MCF 10A (cell line): ENCODE data around the gene RHOBTB1. TPM values are rescaled to one million over a fixed set of nuclear protein-coding genes. Genes with fewer than 3 reads are reported as not detected.
"Not testable (repeated sequence)": the region's sequence is repeated elsewhere in the genome, so short reads cannot be mapped to it uniquely, and the experiment has no call there.

ENCODE experiments used
- BruUV-seq: library from RNA; stranded (reverse); fragments of 400-500 nt; replicated peaks from 2 replicates; lab custom pipeline; 2021; lab: Mats Ljungman, UMichigan
- CTCF ChIA-PET: fragments of 300-600 bp; sonication (Branson Sonifier 250); formaldehyde crosslinking; extraction: SDS; loops from one replicate; lab custom pipeline; 2021; ENCODE audit warnings: antibody characterized with exemption, inconsistent platforms; lab: Yijun Ruan, JAX
- POLR2A ChIA-PET: fragments of 300-600, 350-650 bp; sonication (Branson Sonifier 250); formaldehyde crosslinking; extraction: SDS; loops from one replicate; lab custom pipeline; 2020; ENCODE audit warnings: antibody characterized with exemption, inconsistent platforms; lab: Yijun Ruan, JAX
- DNase-seq: peaks from one replicate; pipeline ENCODE4 v3.0.0-alpha.2; 2018; ENCODE audit not compliant: unreplicated experiment
- H3K27ac Mint-ChIP-seq: one replicate; pipeline ENCODE4 v1.8.0; 2022; ENCODE audit warnings: mild to moderate bottlenecking, low read depth, mixed read lengths; ENCODE audit not compliant: unreplicated experiment
- H3K27me3 Mint-ChIP-seq: one replicate; pipeline ENCODE4 v1.8.0; 2022; ENCODE audit warnings: mixed read lengths; ENCODE audit not compliant: insufficient read depth, unreplicated experiment
- H3K36me3 Mint-ChIP-seq: one replicate; pipeline ENCODE4 v1.8.0; 2022; ENCODE audit warnings: mild to moderate bottlenecking, moderate library complexity, mixed read lengths; ENCODE audit not compliant: insufficient read depth, unreplicated experiment
- H3K4me1 Mint-ChIP-seq: one replicate; pipeline ENCODE4 v1.8.0; 2022; ENCODE audit warnings: mixed read lengths; ENCODE audit not compliant: insufficient read depth, unreplicated experiment
- H3K4me3 Mint-ChIP-seq: one replicate; pipeline ENCODE4 v1.8.0; 2022; ENCODE audit warnings: mild to moderate bottlenecking, moderate library complexity, mixed read lengths; ENCODE audit not compliant: unreplicated experiment
- H3K9me3 Mint-ChIP-seq: one replicate; pipeline ENCODE4 v1.8.0; 2022; ENCODE audit warnings: mixed read lengths; ENCODE audit not compliant: unreplicated experiment
- intact Hi-C: fragments of 100-400 bp; cut with micrococcal nuclease; formaldehyde crosslinking; loops from 2 replicates; pipeline ENCODE4 v1.14.1; 2022
- total RNA-seq: library from RNA; stranded (reverse); gene quantifications from 2 replicates; pipeline ENCODE4 v1.2.3, GENCODE V29; 2022
- TF ChIP-seq, protein P1 (sequence below): fragments of 200-600 bp; IDR thresholded peaks from one replicate; pipeline ENCODE4 v1.8.0; 2022; ENCODE audit warnings: antibody characterized with exemption, mild to moderate bottlenecking; ENCODE audit not compliant: unreplicated experiment

Gene RHOBTB1
- total RNA-seq, 1 experiment from 2014 or later = 0.70 TPM

DNA sequence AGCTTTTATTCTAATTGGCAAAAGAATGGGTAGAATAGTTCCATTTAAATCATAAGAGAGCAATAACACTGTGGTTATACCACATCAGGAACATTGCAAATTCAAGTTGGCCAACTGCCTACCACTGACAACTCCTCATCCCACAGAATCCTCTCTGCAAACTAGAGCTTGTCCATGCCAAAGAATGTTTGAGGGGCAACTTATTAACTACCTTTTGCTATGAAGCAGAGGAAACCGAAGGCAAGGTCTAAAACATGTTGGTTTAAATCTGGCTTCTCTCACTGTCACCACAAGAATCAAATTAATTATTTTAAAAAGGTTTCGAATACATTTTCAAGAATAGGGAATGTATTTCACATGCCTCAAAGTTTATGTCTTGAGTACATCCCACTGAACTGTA, 36.0 kb downstream of the RHOBTB1 start:
- Mint-ChIP-seq H3K9me3 (no peaks in the 10 kb centered on the region), H3K4me3 (no peak overlapping the region), H3K27me3 (no peaks in the 10 kb centered on the region), H3K27ac (no peak overlapping the region), H3K4me1 (no peaks in the 10 kb centered on the region), H3K36me3 (no peaks in the 10 kb centered on the region)
- TF ChIP-seq, protein P1, sequence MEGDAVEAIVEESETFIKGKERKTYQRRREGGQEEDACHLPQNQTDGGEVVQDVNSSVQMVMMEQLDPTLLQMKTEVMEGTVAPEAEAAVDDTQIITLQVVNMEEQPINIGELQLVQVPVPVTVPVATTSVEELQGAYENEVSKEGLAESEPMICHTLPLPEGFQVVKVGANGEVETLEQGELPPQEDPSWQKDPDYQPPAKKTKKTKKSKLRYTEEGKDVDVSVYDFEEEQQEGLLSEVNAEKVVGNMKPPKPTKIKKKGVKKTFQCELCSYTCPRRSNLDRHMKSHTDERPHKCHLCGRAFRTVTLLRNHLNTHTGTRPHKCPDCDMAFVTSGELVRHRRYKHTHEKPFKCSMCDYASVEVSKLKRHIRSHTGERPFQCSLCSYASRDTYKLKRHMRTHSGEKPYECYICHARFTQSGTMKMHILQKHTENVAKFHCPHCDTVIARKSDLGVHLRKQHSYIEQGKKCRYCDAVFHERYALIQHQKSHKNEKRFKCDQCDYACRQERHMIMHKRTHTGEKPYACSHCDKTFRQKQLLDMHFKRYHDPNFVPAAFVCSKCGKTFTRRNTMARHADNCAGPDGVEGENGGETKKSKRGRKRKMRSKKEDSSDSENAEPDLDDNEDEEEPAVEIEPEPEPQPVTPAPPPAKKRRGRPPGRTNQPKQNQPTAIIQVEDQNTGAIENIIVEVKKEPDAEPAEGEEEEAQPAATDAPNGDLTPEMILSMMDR = no peak
- ChIA-PET POLR2A (no interaction called here), CTCF (interaction anchor here (0.6 to 1.3 kb wide), 2 partner anchors 12 to 53 kb away, joined by 3 read pairs; no protein-coding TSS in a partner anchor)
- no TSS peak for BruUV-seq
- intact Hi-C loops = no loop called here
- no peak for DNase-seq

DNA sequence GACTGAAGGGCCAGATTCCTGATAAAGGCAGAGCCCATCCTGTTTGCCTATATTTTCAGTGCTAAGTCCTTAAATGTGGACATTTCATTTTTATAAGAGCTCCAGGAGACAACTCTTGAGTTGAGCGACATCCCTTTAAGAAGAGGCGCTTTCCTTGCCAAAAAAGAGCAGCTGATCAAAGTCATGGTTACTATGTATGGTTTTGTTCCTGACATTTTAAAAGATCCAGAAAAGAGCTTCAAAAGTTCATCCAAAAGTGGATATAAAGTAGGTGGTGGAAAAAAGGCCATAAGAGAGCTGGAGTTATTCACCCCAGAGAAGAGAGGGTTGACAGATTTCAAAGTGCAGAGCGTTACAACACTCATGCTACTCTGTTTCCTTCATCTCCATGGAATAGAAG, 36.7 kb downstream of the RHOBTB1 start:
- Mint-ChIP-seq H3K27ac (no peak overlapping the region), H3K36me3 (no peaks in the 10 kb centered on the region), H3K9me3 (no peaks in the 10 kb centered on the region), H3K27me3 (no peaks in the 10 kb centered on the region), H3K4me3 (no peak overlapping the region), H3K4me1 (no peaks in the 10 kb centered on the region)
- POLR2A ChIA-PET = no interaction called here
- CTCF ChIA-PET = interaction anchor here (0.5 to 0.7 kb wide), 3 partner anchors 11 to 335 kb away, joined by 3 read pairs; no protein-coding TSS in a partner anchor
- intact Hi-C loops = no loop called here
- TF ChIP-seq, protein P1 = no peak
- no peak for DNase-seq
- no TSS peak for BruUV-seq

DNA sequence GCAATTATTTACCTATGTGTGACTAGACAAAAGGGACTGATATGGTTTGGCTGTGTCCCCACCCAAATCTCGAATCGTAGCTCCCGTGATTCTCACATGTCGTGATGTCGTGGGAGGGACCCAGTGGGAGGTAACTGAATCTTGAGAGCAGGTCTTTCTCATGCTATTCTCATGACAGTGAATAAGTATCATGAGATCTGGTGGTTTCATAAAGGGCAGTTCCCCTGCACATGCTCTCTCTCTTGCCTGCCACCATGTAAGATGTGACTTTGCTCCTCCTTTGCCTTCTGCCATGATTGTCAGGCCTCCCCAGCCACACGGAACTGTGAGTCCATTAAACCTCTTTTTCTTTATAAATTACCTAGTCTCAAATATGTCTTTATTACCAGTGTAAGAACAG, 37.2 kb downstream of the RHOBTB1 start:
- H3K9me3 Mint-ChIP-seq, H3K36me3 Mint-ChIP-seq, H3K27me3 Mint-ChIP-seq, H3K4me1 Mint-ChIP-seq, H3K4me3 Mint-ChIP-seq, DNase-seq, intact Hi-C loops, H3K27ac Mint-ChIP-seq, BruUV-seq: not testable (repeated sequence)
- ChIA-PET POLR2A (interaction anchor here (0.6 kb wide), 1 partner anchor 109 kb away, joined by 3 read pairs; no protein-coding TSS in a partner anchor), CTCF (interaction anchor here (0.7 kb wide), 1 partner anchor 335 kb away, joined by 3 read pairs; no protein-coding TSS in a partner anchor)

DNA sequence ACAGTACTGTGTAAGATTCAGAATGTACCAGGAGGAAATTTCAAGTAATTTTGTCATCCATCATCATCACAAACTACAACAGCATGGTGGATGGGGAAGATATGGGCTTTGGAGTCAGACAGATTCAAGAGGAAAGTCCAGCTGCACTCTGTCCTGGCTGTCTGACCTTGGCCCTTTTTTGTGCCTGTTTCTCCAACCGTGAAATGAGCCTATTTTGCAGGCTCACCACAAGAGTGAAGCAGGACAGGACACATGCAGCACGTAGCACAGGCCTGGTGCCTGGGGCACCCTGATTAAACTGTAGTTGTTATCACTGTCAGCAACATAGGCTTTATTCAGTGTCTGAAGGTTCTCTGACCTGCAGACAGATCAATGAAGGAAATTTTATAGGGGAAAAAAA, 37.6 kb downstream of the RHOBTB1 start:
- TF ChIP-seq, protein P1 = no peak
- Mint-ChIP-seq H3K9me3 (no peaks in the 10 kb centered on the region), H3K27ac (no peak overlapping the region), H3K36me3 (no peaks in the 10 kb centered on the region), H3K27me3 (no peaks in the 10 kb centered on the region), H3K4me1 (no peaks in the 10 kb centered on the region), H3K4me3 (no peak overlapping the region)
- CTCF ChIA-PET = no interaction called here
- DNase-seq = no peak
- POLR2A ChIA-PET = interaction anchor here (0.6 kb wide), 1 partner anchor 109 kb away, joined by 3 read pairs; no protein-coding TSS in a partner anchor
- intact Hi-C loops = no loop called here
- BruUV-seq = no TSS peak

DNA sequence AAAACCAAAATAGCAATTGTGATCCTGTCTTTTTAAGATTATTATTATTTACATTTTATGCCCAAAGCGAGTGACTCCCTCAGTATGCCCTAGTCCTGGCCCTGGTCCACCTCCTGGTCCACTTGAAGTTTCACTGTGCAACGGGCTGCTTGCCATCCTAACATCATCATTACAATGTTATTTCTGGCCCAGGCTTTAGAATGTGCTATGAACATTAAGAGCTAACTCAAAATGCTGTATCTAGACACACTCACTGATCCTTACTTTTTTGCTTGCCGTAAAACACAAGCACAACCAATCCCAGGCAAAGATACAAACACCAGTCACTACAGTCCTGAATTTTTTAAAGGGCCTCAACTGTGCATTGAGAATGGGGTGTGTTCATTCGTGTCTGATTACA, 38.4 kb downstream of the RHOBTB1 start:
- DNase-seq = peak; percentile 46
- Mint-ChIP-seq H3K4me3 (no peak overlapping the region), H3K27ac (no peak overlapping the region), H3K9me3 (no peaks in the 10 kb centered on the region), H3K36me3 (no peaks in the 10 kb centered on the region), H3K27me3 (no peaks in the 10 kb centered on the region), H3K4me1 (no peaks in the 10 kb centered on the region)
- intact Hi-C loops = no loop called here
- BruUV-seq = no TSS peak
- POLR2A ChIA-PET = no interaction called here
- CTCF ChIA-PET = interaction anchor here (0.6 kb wide), 1 partner anchor 60 kb away, joined by 3 read pairs; no protein-coding TSS in a partner anchor
- TF ChIP-seq, protein P1 = no peak
